ENCODE data around the gene SGCA.

Gene SGCA

DNA sequence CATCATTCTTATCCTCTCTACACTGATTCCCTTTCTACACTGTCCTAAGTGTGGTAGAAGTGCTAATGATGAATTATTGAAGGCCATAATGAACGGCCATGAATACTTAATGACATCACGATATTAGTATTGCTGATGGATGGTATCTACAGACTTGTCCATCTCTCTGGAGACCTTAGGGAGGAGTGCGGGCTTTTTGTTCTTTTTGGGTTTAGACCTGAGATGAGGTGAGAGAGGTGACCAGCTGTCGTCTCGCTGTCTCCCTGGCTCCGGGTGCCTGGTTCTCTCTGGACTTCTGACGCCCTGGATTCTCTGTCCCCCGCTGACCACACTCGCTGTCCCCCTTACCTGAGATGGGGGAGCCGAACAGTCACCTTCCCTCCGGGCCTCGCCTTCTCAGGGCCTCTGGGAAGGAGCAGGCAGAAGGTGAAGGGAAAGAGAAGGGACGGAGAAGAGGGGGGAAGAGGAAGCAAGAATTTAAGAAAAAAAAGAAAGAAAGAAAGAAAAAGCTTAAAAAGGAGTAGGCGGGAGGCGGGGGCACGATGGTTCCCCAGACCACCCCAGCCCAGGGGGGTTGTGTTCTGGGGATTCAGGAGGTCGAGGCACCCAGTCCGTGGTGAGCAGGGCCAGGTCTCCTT, 17.1 kb downstream of the SGCA start:
- DNase-seq (ENCODE audit: low spot score) = no peak

DNA sequence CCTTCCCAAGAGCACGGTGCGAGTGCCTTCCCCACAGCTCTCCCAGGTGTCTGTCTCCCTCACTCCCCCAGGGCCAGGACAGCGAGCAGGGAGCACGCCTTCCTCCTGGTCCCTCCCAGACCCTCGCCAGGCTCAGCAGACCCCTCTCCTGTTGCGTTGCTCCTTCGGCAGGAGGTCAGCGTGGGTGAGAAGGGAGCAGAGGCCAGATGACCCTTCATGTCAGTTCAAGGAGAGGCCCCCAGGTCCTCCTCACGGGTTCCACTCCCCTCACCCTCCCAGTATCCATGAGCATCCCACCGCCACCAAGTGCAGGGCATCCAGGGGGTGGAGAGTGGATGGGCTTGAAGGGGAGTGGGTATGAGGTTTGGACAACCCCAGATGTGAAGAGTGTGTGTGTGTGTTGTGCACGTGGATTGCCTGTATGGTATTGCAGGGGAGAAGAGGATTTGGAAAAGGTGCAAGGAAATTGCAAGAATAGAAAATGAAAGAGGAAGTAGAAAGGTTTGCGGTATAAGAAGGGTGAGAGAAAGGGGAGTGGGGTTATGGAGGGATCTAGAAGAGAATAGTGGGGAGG, 17.7 kb downstream of the SGCA start:
- no peak for DNase-seq (ENCODE audit: low spot score)

DNA sequence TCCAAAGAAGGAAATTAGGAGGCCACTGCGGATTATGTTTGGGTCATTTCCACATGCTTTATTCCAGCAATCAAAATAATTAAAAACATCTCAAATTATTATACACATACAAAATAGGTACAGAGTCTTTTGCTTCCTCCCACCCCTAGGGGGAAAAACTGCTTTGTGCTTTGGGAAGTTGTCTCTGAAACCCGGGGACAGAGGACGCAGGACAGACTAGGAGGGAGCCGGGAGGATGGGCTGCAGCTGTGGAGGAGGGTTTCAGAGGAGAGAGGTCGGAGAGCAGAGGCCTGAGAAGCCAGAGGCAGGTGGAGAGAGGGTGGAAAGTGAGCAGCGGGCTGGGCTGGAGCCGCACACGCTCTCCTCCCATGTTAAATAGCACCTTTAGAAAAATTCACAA, 18.3 kb downstream of the SGCA start:
- no peak for DNase-seq (ENCODE audit: low spot score)

DNA sequence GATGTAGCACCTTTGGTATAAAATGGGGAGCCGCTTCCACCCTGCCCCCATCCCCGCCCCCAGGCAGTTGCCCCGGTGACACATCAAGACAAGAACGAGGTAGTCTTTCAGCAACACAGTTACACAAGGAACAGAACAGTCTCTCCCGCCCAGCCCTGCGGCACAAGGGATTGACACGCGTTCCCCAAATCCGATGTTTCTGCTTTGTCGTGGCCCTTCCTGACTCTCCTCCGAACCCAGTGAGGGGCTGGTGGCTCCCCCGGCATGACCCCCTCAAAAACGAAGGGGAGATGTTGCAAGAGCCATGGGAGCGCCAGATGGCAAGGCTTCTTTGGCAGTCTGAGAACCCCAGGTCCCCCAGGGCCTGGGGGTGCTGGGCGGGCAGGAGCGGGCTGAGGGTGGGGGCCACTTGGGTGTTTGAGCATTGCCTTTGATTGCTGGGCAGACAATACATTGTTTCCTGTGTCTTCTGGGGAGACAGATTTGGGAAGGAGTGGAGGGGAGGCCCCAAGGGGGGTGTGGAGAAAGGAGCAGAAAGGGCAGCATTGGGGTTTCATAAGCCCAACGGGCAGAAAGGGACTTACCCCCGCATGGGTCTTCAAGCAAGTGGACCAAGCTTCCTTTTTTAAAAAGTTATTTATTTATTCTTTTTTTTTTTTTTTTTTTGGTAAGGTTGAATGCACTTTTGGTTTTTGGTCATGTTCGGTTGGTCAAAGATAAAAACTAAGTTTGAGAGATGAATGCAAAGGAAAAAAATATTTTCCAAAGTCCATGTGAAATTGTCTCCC, 19.0 kb downstream of the SGCA start:
- no peak for DNase-seq (ENCODE audit: low spot score)

GRCh38 chr17:50185631-50186471, 20.0 kb downstream of the SGCA start:
- no peak for DNase-seq (ENCODE audit: low spot score)

GRCh38 chr17:50186661-50187393, 21.0 kb downstream of the SGCA start:
- DNase-seq (ENCODE audit: low spot score) = no peak

DNA sequence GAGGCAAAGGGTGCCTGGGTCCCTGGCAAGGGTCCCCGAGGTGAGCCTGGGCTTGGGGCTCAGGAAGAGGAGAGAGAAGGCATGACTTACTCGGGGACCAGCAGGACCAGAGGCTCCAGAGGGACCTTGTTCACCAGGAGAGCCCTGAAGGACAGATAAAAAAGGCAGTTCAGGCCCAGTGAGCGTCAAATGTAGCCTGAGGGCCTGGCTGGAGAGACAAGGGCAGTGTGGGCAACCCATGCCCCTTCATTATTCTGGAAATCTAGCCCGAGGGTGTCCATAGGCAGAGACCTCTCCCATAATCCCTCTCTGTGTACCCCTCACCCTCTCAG, 21.6 kb downstream of the SGCA start:
- no peak for DNase-seq (ENCODE audit: low spot score)

- no peak for DNase-seq (ENCODE audit: low spot score)
Observed at GRCh38 chr17:50187751-50188530, 22.1 kb downstream of the SGCA start.

GRCh38 chr17:50188531-50188920, 22.7 kb downstream of the SGCA start:
- DNase-seq (ENCODE audit: low spot score) = no peak

- DNase-seq (ENCODE audit: low spot score) = no peak
Observed at GRCh38 chr17:50188921-50189549, 23.2 kb downstream of the SGCA start.

- DNase-seq (ENCODE audit: low spot score) = no peak
Observed at GRCh38 chr17:50189550-50190292, 23.9 kb downstream of the SGCA start.

GRCh38 chr17:50190293-50190602, 24.4 kb downstream of the SGCA start:
- no peak for DNase-seq (ENCODE audit: low spot score)

DNA sequence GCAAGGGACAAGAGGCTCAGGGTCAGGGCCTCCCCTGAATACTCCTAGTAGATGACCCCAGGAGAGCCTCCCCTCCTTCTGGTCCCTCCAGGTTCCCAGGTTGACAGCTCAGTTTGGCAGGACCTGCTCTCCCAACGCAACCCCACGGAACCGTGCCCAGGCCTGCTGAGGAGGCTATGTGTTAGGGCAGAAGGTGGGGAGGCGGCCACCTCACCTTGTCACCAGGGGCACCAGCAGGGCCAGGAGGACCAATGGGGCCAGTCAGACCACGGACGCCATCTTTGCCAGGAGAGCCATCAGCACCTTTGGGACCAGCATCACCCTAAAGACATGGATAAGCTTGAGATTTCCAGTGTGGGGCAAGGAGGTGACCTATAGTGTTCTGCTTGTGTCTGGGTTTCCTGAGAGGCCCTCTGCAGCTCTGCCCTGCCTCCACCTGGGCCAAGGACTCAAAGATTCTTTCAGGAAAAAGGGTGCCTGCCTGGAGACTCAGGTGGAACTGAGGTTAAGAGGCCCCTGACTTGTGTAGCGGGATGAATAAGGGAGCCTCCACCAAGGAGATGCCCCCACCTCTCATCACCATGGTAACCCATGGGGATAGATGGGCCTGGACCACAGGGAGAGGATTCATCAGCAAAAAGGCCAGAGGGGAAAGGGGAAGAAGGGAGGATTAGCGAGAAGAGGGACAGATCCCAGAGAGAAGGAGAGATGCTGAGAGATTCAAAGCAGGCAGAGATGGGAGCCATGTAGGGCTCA, 25.0 kb downstream of the SGCA start:
- DNase-seq (ENCODE audit: low spot score) = no peak

GRCh38 chr17:50191359-50192143, 25.7 kb downstream of the SGCA start:
- DNase-seq (ENCODE audit: low spot score) = no peak

DNA sequence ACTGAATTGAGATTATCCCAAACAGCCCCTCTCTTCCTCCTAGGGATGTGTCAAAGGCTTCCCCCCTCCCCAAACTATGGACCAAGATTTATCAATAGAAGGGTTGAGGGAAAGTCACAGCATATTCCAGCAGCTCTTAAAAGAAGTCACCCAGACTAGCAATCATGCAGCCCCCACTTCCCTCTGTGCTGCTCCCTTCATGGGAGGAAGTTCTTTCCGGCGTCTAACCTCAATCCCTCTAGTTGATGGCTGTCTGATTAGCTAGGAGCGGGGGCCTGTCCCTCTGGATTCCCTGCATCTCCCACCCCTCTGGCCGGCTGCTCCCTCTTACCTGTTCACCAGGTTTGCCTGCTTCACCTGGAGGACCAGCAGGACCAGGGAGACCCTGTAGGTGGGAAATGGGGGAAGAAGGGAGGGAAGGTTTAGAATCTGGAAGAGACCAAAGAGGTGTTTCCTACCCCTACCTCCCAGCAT, 26.4 kb downstream of the SGCA start:
- no peak for DNase-seq (ENCODE audit: low spot score)

DNA sequence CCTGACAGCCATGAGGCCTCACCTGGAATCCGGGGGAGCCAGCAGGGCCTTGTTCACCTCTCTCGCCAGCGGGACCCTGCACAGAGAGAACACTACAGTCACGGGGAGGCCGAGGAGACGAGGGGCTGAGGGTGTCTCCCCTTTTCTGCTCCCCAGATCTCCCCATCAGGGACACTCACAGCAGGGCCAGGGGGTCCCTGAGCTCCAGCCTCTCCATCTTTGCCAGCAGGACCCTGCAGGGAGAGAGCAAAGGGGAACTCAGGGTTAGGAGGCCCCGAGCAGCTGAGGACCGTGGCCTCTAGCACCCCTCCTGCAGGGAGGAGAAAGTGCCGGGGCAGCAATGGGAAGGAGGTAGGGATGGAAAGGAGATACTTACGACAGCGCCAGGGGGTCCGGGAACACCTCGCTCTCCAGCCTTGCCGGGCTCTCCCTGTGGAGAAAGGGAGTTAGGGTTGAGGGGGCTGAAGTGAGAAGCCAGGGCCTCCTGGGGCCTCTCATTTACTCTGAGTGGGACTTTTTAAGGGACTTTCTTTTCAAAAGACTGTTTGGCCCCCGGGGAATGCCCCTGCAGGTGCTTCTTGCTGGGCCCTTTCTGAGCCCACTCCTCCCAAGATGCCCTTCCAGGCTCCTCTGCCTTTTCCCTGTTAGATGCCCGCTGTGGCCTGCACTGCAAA, 26.9 kb downstream of the SGCA start:
- DNase-seq (ENCODE audit: low spot score) = no peak

DNA sequence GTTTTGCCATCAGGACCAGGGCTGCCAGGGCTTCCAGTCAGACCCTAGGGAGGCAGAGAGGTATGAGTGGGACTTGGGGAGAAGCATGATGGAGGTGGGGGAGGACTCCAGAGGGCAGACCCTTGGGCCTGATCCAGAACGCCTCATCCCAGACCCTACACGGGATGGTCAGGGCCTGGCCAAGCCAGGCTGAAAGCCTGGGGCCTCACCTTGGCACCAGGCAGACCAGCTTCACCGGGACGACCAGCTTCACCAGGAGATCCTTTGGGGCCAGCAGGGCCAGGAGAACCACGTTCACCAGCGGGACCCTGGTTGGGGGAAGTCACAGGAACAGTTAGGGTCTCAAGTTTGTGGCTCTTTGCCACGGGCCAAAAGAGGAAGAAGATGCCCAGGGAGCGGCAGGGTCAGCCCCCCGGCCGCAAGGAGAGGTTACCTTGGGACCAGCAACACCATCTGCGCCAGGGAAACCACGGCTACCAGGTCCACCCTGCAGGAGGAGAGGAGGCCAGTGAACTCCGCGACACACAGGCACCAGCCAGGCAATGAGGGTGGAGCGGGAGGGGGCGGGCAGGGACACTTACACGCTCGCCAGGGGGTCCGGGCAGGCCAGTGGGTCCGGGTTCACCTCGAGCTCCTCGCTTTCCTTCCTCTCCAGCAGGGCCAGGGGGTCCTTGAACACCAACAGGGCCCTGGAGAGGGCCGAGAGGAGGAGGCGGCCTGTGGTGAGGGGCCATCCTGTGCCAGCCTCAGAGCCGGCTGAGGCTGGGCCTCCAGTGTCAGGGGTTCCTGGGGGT, 28.5 kb downstream of the SGCA start:
- DNase-seq (ENCODE audit: low spot score) = no peak

All from CD4-positive, alpha-beta T cell treated with Interleukin-15 for 4 hours (primary cell).